ENCODE data around the gene KDM2A.
"Not testable (repeated sequence)": the region's sequence is repeated elsewhere in the genome, so short reads cannot be mapped to it uniquely, and the experiment has no call there.

KDM2A gene

GRCh38 chr11:67178421-67178820 is 59.4 kb downstream of the KDM2A start:
- Histone ChIP-seq H3K4me3 (ENCODE audit: low read depth, low read length) (no peak overlapping the region), H3K9ac (ENCODE audit: low read depth, low read length) (no peak overlapping the region), H3K4me1 (ENCODE audit: control insufficient read depth, insufficient read depth, low read length) (no peaks in the 10 kb centered on the region), H3K9me3 (ENCODE audit: control insufficient read depth, insufficient read depth, low read length) (no peaks in the 10 kb centered on the region), H3K27me3 (ENCODE audit: control insufficient read depth, insufficient read depth, low read length) (no peaks in the 10 kb centered on the region), H3K36me3 (ENCODE audit: control insufficient read depth, insufficient read depth, low read length) (no peaks in the 10 kb centered on the region)

DNA sequence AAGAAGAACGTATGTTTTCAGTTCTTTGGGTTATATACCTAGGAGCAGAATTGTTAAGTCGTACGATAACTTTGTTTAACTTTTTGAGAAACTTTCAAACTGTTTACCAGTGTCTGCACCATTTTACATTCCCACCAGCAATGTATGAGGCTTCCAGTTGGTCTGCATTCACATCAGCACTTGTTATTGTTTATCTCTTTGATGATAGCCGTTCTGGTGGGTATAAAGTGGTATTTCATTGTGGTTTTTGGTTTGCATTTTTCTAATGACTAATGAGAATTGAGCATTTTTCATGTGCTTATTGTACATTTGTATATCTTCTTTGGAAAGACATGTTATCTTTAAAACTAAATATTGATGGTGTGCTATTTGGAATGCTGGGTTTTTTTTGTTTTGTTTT is 59.8 kb downstream of the KDM2A start:
- Histone ChIP-seq H3K27me3 (ENCODE audit: control insufficient read depth, insufficient read depth, low read length) (no peaks in the 10 kb centered on the region), H3K36me3 (ENCODE audit: control insufficient read depth, insufficient read depth, low read length) (peaks cover under 1% of the 10 kb centered on the region), H3K4me3 (ENCODE audit: low read depth, low read length) (no peak overlapping the region), H3K4me1 (ENCODE audit: control insufficient read depth, insufficient read depth, low read length) (no peaks in the 10 kb centered on the region), H3K9me3 (ENCODE audit: control insufficient read depth, insufficient read depth, low read length) (no peaks in the 10 kb centered on the region), H3K9ac (ENCODE audit: low read depth, low read length) (no peak overlapping the region)

- peaks cover 2% of the 10 kb centered on the region for H3K36me3 ChIP-seq (ENCODE audit: control insufficient read depth, insufficient read depth, low read length)
- H3K9me3 ChIP-seq (ENCODE audit: control insufficient read depth, insufficient read depth, low read length), result no peaks in the 10 kb centered on the region
These were observed 60.9 kb downstream of the KDM2A start for GRCh38 chr11:67179892-67180490.

DNA sequence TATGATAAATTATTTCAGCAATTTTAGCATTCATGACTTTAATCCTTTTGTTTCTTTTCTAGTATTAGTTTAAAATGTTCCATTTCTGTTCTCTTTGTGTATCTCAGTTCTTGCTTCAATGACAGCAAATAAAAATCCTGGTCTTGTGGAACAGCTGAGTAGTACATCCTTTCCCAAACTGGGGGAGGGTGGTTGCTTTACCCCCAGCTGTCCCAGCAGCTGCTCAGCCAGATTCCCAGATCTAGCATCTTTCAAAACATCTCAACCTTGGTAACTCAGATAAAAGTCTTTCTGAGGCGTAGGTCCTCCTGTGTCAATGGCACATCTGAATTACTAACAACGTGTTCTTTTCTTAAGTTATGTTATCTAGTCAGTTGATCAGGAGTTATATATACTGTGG is 75.0 kb downstream of the KDM2A start:
- Histone ChIP-seq H3K4me3 (ENCODE audit: low read depth, low read length) (no peak overlapping the region), H3K9ac (ENCODE audit: low read depth, low read length) (no peak overlapping the region), H3K9me3 (ENCODE audit: control insufficient read depth, insufficient read depth, low read length) (no peaks in the 10 kb centered on the region), H3K4me1 (ENCODE audit: control insufficient read depth, insufficient read depth, low read length) (peaks cover 5% of the 10 kb centered on the region), H3K27me3 (ENCODE audit: control insufficient read depth, insufficient read depth, low read length) (no peaks in the 10 kb centered on the region), H3K36me3 (ENCODE audit: control insufficient read depth, insufficient read depth, low read length) (no peaks in the 10 kb centered on the region)

More at GRCh38 chr11:67179892-67180490, 60.9 kb downstream of the KDM2A start:
- Histone ChIP-seq H3K4me1 (ENCODE audit: control insufficient read depth, insufficient read depth, low read length) (no peaks in the 10 kb centered on the region), H3K4me3 (ENCODE audit: low read depth, low read length) (no peak overlapping the region), H3K9ac (ENCODE audit: low read depth, low read length) (no peak overlapping the region), H3K27me3 (ENCODE audit: control insufficient read depth, insufficient read depth, low read length) (no peaks in the 10 kb centered on the region)

DNA sequence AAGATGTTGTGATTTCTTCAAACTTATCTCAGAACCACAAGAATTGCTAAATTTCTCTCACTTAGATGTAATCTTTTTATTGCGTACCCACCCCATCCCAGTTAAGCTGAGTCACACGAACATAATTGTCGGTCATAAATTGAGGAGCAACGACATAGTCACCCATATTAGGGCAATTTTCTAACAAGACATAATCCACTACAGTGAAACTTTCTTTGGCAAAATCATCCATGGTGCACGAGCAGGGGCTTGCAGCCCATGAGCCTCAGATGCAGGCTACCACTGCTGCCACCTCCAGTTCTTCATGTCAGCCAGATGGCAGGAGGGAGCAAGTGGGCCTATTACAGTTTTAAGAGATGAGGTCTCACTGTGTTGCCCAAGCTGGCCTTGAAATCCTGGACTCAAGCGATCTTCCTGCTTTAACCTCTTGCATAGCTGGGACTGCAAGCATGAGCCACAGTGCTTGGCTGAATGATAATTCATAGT is 77.0 kb downstream of the KDM2A start:
- Histone ChIP-seq H3K36me3 (ENCODE audit: control insufficient read depth, insufficient read depth, low read length) (peaks cover 3% of the 10 kb centered on the region), H3K4me1 (ENCODE audit: control insufficient read depth, insufficient read depth, low read length) (peaks cover 5% of the 10 kb centered on the region), H3K9me3 (ENCODE audit: control insufficient read depth, insufficient read depth, low read length) (no peaks in the 10 kb centered on the region), H3K27me3 (ENCODE audit: control insufficient read depth, insufficient read depth, low read length) (no peaks in the 10 kb centered on the region), H3K4me3 (ENCODE audit: low read depth, low read length) (no peak overlapping the region), H3K9ac (ENCODE audit: low read depth, low read length) (no peak overlapping the region)

GRCh38 chr11:67197606-67198005 is 78.5 kb downstream of the KDM2A start:
- Histone ChIP-seq H3K9me3 (ENCODE audit: control insufficient read depth, insufficient read depth, low read length) (no peaks in the 10 kb centered on the region), H3K4me3 (ENCODE audit: low read depth, low read length) (no peak overlapping the region), H3K27me3 (ENCODE audit: control insufficient read depth, insufficient read depth, low read length) (no peaks in the 10 kb centered on the region), H3K9ac (ENCODE audit: low read depth, low read length) (no peak overlapping the region), H3K36me3 (ENCODE audit: control insufficient read depth, insufficient read depth, low read length) (peaks cover 3% of the 10 kb centered on the region), H3K4me1 (ENCODE audit: control insufficient read depth, insufficient read depth, low read length) (peaks cover 5% of the 10 kb centered on the region)

DNA sequence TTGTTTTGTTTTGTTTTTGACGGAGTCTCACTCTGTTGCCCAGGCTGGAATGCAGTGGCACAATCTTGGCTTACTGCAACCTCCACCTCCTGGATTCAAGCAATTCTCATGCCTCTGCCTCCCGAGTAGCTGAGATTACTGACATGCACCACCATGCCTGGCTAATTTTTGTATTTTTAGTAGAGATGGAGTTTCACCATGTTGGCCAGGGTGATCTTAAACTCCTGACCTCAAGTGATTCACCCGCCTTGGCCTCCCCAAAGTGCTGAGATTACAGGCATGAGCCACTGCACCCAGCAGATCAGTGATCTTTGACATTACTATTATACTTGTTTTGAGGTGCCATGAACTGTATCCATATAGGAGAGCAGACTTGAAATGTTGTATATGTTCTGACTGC is 79.7 kb downstream of the KDM2A start:
- not testable (repeated sequence) for H3K36me3 ChIP-seq (ENCODE audit: control insufficient read depth, insufficient read depth, low read length); H3K4me1 ChIP-seq (ENCODE audit: control insufficient read depth, insufficient read depth, low read length); H3K4me3 ChIP-seq (ENCODE audit: low read depth, low read length); H3K9ac ChIP-seq (ENCODE audit: low read depth, low read length); H3K27me3 ChIP-seq (ENCODE audit: control insufficient read depth, insufficient read depth, low read length); H3K9me3 ChIP-seq (ENCODE audit: control insufficient read depth, insufficient read depth, low read length)

- H3K4me3 ChIP-seq (ENCODE audit: low read depth, low read length), result no peak overlapping the region
- H3K9ac ChIP-seq (ENCODE audit: low read depth, low read length), result no peak overlapping the region
- H3K9me3 ChIP-seq (ENCODE audit: control insufficient read depth, insufficient read depth, low read length), result no peaks in the 10 kb centered on the region
- peaks cover 3% of the 10 kb centered on the region for H3K36me3 ChIP-seq (ENCODE audit: control insufficient read depth, insufficient read depth, low read length)
- H3K27me3 ChIP-seq (ENCODE audit: control insufficient read depth, insufficient read depth, low read length), result no peaks in the 10 kb centered on the region
- peaks cover 5% of the 10 kb centered on the region for H3K4me1 ChIP-seq (ENCODE audit: control insufficient read depth, insufficient read depth, low read length)
These were observed 80.7 kb downstream of the KDM2A start for GRCh38 chr11:67199751-67200150.

GRCh38 chr11:67202028-67202427 is 83.0 kb downstream of the KDM2A start:
- Histone ChIP-seq H3K4me3 (ENCODE audit: low read depth, low read length) (no peak overlapping the region), H3K9ac (ENCODE audit: low read depth, low read length) (no peak overlapping the region), H3K4me1 (ENCODE audit: control insufficient read depth, insufficient read depth, low read length) (peaks cover 3% of the 10 kb centered on the region), H3K36me3 (ENCODE audit: control insufficient read depth, insufficient read depth, low read length) (peaks cover 6% of the 10 kb centered on the region), H3K9me3 (ENCODE audit: control insufficient read depth, insufficient read depth, low read length) (no peaks in the 10 kb centered on the region), H3K27me3 (ENCODE audit: control insufficient read depth, insufficient read depth, low read length) (no peaks in the 10 kb centered on the region)

- Histone ChIP-seq H3K4me1 (ENCODE audit: control insufficient read depth, insufficient read depth, low read length) (no peaks in the 10 kb centered on the region), H3K9ac (ENCODE audit: low read depth, low read length) (no peak overlapping the region), H3K36me3 (ENCODE audit: control insufficient read depth, insufficient read depth, low read length) (peaks cover 12% of the 10 kb centered on the region), H3K9me3 (ENCODE audit: control insufficient read depth, insufficient read depth, low read length) (no peaks in the 10 kb centered on the region), H3K4me3 (ENCODE audit: low read depth, low read length) (no peak overlapping the region), H3K27me3 (ENCODE audit: control insufficient read depth, insufficient read depth, low read length) (no peaks in the 10 kb centered on the region)
These were observed 85.8 kb downstream of the KDM2A start for GRCh38 chr11:67204822-67205221.

DNA sequence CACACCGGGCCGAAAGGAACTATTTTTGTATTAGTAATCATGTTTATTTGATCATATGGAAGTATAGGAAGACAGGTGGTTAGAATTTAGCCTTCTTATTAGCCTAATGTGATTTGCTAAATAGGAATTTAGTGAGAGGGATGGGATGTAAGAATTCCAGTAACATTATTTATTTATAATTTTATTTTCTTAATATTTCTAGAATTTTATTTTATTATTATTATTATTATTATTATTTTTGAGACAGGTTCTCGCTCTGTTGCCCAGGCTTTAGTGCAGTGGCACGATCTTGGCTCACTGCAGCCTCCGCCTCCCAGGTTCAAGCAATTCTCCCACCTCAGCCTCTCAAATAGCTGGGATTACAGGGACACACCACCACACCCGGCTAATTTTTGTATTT is 90.2 kb downstream of the KDM2A start:
- H3K4me3 ChIP-seq (ENCODE audit: low read depth, low read length); H3K27me3 ChIP-seq (ENCODE audit: control insufficient read depth, insufficient read depth, low read length); H3K9me3 ChIP-seq (ENCODE audit: control insufficient read depth, insufficient read depth, low read length); H3K4me1 ChIP-seq (ENCODE audit: control insufficient read depth, insufficient read depth, low read length); H3K9ac ChIP-seq (ENCODE audit: low read depth, low read length); H3K36me3 ChIP-seq (ENCODE audit: control insufficient read depth, insufficient read depth, low read length): not testable (repeated sequence)

- Histone ChIP-seq H3K9me3 (ENCODE audit: control insufficient read depth, insufficient read depth, low read length) (no peaks in the 10 kb centered on the region), H3K4me3 (ENCODE audit: low read depth, low read length) (no peak overlapping the region), H3K36me3 (ENCODE audit: control insufficient read depth, insufficient read depth, low read length) (peaks cover 12% of the 10 kb centered on the region), H3K4me1 (ENCODE audit: control insufficient read depth, insufficient read depth, low read length) (no peaks in the 10 kb centered on the region), H3K9ac (ENCODE audit: low read depth, low read length) (no peak overlapping the region), H3K27me3 (ENCODE audit: control insufficient read depth, insufficient read depth, low read length) (no peaks in the 10 kb centered on the region)
These were observed 92.8 kb downstream of the KDM2A start for GRCh38 chr11:67211656-67212436.

Measured in iPS-15b (cell line).